ENCODE measurements around the gene FAM228B. TPM values are rescaled to one million over a fixed set of nuclear protein-coding genes. Genes with fewer than 3 reads are reported as not detected.
A peak's percentile ranks its signal among the peaks of the same experiment; 100 is the strongest.
"Not testable (repeated sequence)": the region's sequence is repeated elsewhere in the genome, so short reads cannot be mapped to it uniquely, and the experiment has no call there.

Gene FAM228B
- total RNA-seq, 2 donors from 2014 or later: 13.7 to 14.4 TPM

DNA sequence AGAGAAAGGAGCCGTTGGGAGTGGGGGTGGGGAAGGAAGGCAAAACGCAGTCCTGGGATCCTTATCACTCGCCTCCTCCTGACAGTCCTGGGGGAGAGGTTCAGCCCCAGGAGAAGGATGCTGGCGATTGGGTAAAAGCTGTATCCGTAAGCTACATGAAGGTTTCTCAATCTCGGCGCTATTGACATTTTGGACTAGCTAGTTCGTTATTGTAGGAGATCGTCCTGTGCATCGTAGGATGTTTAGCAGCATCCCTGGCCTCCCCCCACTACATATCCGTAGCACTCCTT is 38.1 kb upstream of the FAM228B start:
- Mint-ChIP-seq H3K27me3 (no peaks in the 10 kb centered on the region), H3K27ac (peak overlapping the region; percentile 6 to 53), H3K9me3 (no peaks in the 10 kb centered on the region), H3K4me1 (ENCODE audit: low read depth in 2 of 2) (peaks cover 9 to 24% of the 10 kb centered on the region in 2 donors), H3K36me3 (no peaks in the 10 kb centered on the region), H3K4me3 (peak overlapping the region; percentile 87)
- ATAC-seq (no peak), DNase-seq (ENCODE audit: low spot score) (no peak)

DNA sequence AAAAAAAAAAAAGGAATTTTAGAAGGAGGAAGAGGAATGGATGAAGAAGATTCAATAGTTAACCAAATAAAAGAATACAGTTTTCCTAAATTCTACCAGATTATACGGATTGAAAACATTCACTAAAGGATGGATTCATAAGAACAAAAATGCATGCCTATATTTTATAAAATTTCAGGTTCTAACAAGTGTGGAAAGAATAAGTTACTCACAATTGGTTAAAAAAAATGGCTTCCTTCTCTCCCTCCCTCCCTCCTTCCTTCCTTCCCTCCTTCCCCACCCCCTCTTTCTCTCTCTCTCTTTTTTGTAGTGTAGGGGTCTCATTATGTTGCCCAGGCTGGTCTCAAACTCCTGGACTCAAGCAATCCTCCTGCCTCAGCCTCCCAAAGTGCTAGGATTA is 37.0 kb upstream of the FAM228B start:
- Mint-ChIP-seq H3K36me3 (no peaks in the 10 kb centered on the region), H3K27ac (no peak overlapping the region), H3K4me3 (no peak overlapping the region), H3K27me3 (no peaks in the 10 kb centered on the region), H3K4me1 (ENCODE audit: low read depth in 2 of 2) (peaks cover 9 to 24% of the 10 kb centered on the region in 2 donors), H3K9me3 (no peaks in the 10 kb centered on the region)
- ATAC-seq (no peak), DNase-seq (ENCODE audit: low spot score) (no peak)

DNA sequence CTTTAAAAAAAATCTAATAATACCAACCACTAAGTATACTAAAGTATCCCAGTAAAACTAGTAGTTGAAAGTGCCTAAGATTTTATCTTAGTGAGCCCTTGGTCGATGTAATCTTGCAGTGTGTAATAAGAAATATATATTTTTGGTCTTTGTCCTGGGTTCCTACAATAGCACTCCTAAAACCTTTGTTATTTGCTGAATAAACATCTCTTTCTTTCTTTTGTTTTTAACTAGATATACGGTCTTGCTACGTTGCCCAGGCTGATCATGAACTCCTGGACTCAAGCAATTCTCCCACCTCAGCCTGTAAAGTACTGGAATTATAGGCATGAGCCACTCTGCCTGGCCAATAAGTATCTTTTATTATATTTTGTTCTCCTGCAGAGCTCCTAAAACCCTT is 36.2 kb upstream of the FAM228B start:
- Mint-ChIP-seq H3K9me3 (no peaks in the 10 kb centered on the region), H3K27ac (no peak overlapping the region), H3K36me3 (no peaks in the 10 kb centered on the region), H3K4me1 (ENCODE audit: low read depth in 2 of 2) (peaks cover 9 to 24% of the 10 kb centered on the region in 2 donors), H3K4me3 (no peak overlapping the region), H3K27me3 (no peaks in the 10 kb centered on the region)
- ATAC-seq (no peak), DNase-seq (ENCODE audit: low spot score) (no peak)

- DNase-seq (ENCODE audit: low spot score): no peak
- no peaks in the 10 kb centered on the region for H3K27me3 Mint-ChIP-seq
- H3K4me3 Mint-ChIP-seq: no peak overlapping the region
- H3K36me3 Mint-ChIP-seq: no peaks in the 10 kb centered on the region
- no peak for ATAC-seq
- no peak overlapping the region for H3K27ac Mint-ChIP-seq
- H3K9me3 Mint-ChIP-seq: peaks cover 3% of the 10 kb centered on the region
- peaks cover 5 to 14% of the 10 kb centered on the region in 2 donors for H3K4me1 Mint-ChIP-seq (ENCODE audit: low read depth in 2 of 2)
Measured at GRCh38 chr2:24088821-24089359, 34.4 kb upstream of the FAM228B start.

DNA sequence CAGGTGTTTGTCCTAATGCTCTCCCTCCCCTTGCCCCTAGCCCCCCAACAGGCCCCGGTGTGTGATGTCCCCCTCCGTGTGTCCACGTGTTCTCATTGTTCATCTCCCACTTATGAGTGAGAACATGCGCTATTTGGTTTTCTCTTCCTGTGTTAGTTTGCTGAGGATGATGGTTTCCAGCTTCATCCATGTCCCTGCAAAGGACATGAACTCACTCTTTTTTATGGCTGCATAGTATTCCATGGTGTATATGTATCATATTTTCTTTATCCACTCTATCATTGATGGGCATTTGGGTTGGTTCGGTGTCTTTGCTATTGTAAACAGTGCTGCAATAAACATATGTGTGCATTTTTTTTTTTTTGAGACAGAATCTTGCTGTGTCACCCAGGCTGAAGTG is 30.0 kb upstream of the FAM228B start:
- not testable (repeated sequence) for H3K4me1 Mint-ChIP-seq (ENCODE audit: low read depth in 2 of 2); H3K27ac Mint-ChIP-seq; H3K9me3 Mint-ChIP-seq; ATAC-seq; H3K4me3 Mint-ChIP-seq; DNase-seq (ENCODE audit: low spot score); H3K27me3 Mint-ChIP-seq
- H3K36me3 Mint-ChIP-seq: peaks cover 19% of the 10 kb centered on the region

DNA sequence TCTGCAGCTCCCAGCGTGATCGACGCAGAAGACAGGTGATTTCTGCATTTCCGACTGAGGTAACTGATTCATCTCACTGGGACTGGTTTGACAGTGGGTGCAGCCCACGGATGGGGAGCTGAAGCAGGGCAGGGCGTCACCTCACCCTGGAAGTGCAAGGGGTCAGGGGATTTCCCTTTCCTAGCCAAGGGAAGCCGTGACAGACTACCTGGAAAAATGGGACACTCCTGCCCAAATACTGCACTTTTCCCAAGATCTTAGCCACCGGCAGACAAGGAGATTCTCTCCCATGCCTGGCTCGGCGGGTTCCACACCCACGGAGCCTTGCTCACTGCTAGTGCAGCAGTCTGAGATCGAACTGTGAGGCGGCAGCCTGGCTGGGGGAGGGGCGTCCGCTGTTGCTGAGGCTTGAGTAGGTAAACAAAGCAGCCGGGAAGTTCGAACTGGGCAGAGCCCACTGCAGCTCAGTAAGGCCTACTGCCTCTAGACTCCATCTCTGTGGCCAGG is 28.0 kb upstream of the FAM228B start:
- H3K27me3 Mint-ChIP-seq; H3K4me3 Mint-ChIP-seq; H3K9me3 Mint-ChIP-seq; ATAC-seq; DNase-seq (ENCODE audit: low spot score); H3K4me1 Mint-ChIP-seq (ENCODE audit: low read depth in 2 of 2); H3K27ac Mint-ChIP-seq: not testable (repeated sequence)
- H3K36me3 Mint-ChIP-seq: peaks cover 31% of the 10 kb centered on the region

DNA sequence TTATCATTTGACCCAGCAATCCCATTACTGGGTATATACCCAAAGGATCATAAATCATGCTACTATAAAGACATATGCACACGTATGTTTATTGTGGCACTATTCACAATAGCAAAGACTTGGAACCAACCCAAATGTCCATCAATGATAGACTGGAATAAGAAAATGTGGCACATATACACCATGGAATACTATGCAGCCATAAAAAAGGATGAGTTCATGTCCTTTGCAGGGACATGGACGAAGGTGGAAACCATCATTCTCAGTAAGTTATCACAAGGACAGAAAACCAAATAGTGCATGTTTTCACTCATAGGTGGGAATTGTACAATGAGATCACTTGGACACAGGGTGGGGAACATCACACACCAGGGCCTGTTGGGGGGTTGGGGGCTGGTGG is 22.5 kb upstream of the FAM228B start:
- ATAC-seq; H3K27ac Mint-ChIP-seq; DNase-seq (ENCODE audit: low spot score); H3K4me3 Mint-ChIP-seq; H3K9me3 Mint-ChIP-seq; H3K27me3 Mint-ChIP-seq; H3K4me1 Mint-ChIP-seq (ENCODE audit: low read depth in 2 of 2): not testable (repeated sequence)
- H3K36me3 Mint-ChIP-seq: peaks cover 35% of the 10 kb centered on the region

- Mint-ChIP-seq H3K27ac (peak overlapping the region in 1 of 2 donors; percentile 57), H3K36me3 (peaks cover 35% of the 10 kb centered on the region), H3K4me3 (no peak overlapping the region), H3K9me3 (peaks cover 6% of the 10 kb centered on the region), H3K4me1 (ENCODE audit: low read depth in 2 of 2) (no peaks in the 10 kb centered on the region), H3K27me3 (no peaks in the 10 kb centered on the region)
- ATAC-seq: no peak
- no peak for DNase-seq (ENCODE audit: low spot score)
Measured at GRCh38 chr2:24101992-24102391, 21.3 kb upstream of the FAM228B start.

- Mint-ChIP-seq H3K9me3 (peaks cover 7% of the 10 kb centered on the region), H3K27me3 (no peaks in the 10 kb centered on the region), H3K36me3 (peaks cover 36% of the 10 kb centered on the region), H3K4me1 (ENCODE audit: low read depth in 2 of 2) (no peaks in the 10 kb centered on the region), H3K4me3 (no peak overlapping the region), H3K27ac (no peak overlapping the region)
- DNase-seq (ENCODE audit: low spot score) (no peak), ATAC-seq (no peak)
Measured at GRCh38 chr2:24102677-24103076, 20.6 kb upstream of the FAM228B start.

- no peaks in the 10 kb centered on the region for H3K27me3 Mint-ChIP-seq
- DNase-seq (ENCODE audit: low spot score) (no peak), ATAC-seq (peak in 1 of 2 donors; percentile 32)
- H3K4me1 Mint-ChIP-seq (ENCODE audit: low read depth in 2 of 2): no peaks in the 10 kb centered on the region
- no peak overlapping the region for H3K27ac Mint-ChIP-seq
- H3K36me3 Mint-ChIP-seq: peaks cover 31% of the 10 kb centered on the region
- no peak overlapping the region for H3K4me3 Mint-ChIP-seq
- peaks cover 7% of the 10 kb centered on the region for H3K9me3 Mint-ChIP-seq
Measured at GRCh38 chr2:24104110-24104650, 19.1 kb upstream of the FAM228B start.

DNA sequence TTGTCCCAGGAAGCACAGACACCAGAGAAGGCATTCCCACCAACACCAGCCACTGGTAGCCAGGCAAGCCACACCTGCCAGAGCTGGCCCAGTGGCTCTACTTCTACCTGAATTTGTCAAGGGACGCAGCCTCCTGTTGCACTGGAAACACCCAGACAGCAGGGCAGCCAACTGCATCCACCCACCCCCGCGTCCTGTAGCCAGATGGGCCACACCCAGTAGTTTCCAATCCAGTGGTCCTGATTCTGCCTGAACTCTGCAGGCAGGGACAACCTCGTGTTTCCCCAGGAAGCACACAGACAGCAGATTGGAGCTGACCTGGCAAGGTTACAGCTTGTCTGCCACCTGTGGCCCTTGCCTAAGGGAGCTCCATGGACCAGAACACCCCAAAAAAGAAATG is 18.4 kb upstream of the FAM228B start:
- Mint-ChIP-seq H3K4me3 (no peak overlapping the region), H3K4me1 (ENCODE audit: low read depth in 2 of 2) (no peaks in the 10 kb centered on the region), H3K36me3 (peaks cover 24% of the 10 kb centered on the region), H3K9me3 (peaks cover 7% of the 10 kb centered on the region), H3K27ac (no peak overlapping the region), H3K27me3 (no peaks in the 10 kb centered on the region)
- no peak for DNase-seq (ENCODE audit: low spot score)
- ATAC-seq: no peak

DNA sequence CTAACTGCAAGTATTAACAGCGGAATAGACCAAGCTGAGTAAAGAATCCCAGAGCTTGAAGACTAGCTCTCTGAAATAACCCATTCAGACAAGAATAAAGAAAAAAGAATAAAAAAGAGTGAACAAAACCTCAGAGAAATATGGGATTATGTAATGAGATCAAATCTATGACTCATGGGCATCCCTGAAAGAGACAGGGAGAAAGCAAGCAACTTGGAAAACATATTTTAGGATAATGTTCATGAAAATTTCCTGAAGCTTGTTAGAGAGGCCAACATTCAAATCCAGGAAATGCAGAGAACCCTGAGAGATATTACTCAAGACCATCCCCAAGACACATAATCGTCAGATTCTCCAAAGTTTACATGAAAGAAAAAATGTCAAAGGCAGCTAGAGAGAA is 17.5 kb upstream of the FAM228B start:
- Mint-ChIP-seq H3K4me3 (no peak overlapping the region), H3K36me3 (peaks cover 24% of the 10 kb centered on the region), H3K27me3 (no peaks in the 10 kb centered on the region), H3K27ac (no peak overlapping the region), H3K9me3 (peaks cover 7% of the 10 kb centered on the region), H3K4me1 (ENCODE audit: low read depth in 2 of 2) (no peaks in the 10 kb centered on the region)
- DNase-seq (ENCODE audit: low spot score) (no peak), ATAC-seq (no peak)

DNA sequence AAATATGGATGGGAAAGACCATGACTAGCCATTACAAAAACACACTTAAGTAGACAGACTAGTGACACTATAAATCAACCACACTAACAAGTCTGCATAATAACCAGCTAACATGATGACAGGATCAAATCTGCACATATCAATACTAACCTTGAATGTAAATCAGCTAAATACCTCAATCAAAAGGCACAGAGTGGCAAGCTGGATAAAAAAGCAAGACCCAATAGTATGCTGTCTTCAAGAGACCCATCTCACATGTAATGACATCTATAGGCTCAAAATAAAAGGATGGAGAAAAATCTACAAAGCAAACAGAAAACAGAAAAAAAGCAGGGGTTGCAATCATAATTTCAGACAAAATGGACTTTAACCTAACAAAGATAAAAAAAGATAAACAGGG is 16.5 kb upstream of the FAM228B start:
- Mint-ChIP-seq H3K9me3 (peaks cover 7% of the 10 kb centered on the region), H3K4me3 (no peak overlapping the region), H3K27me3 (no peaks in the 10 kb centered on the region), H3K27ac (no peak overlapping the region), H3K4me1 (ENCODE audit: low read depth in 2 of 2) (no peaks in the 10 kb centered on the region), H3K36me3 (peaks cover 24% of the 10 kb centered on the region)
- no peak for ATAC-seq
- no peak for DNase-seq (ENCODE audit: low spot score)

DNA sequence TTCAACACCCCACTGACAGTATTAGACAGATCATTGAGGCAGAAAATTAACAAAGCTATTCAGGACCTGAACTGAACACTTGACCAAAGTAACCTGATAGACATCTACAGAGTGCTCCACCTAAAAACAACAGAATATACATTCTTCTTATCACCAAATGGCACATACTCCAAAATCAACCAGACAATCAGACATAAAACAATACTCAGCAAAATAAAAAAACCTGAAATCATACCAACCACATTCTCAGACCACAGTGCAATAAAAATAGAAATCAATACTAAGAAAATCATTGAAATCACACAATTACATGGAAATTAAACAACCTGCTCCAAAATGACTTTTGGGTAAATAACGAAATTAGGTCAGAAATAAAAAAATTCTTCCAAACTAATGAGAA is 15.9 kb upstream of the FAM228B start:
- H3K9me3 Mint-ChIP-seq: peaks cover 7% of the 10 kb centered on the region

GRCh38 chr2:24109431-24109830 is 13.8 kb upstream of the FAM228B start:
- not testable (repeated sequence) for ATAC-seq; H3K27ac Mint-ChIP-seq; DNase-seq (ENCODE audit: low spot score); H3K27me3 Mint-ChIP-seq; H3K4me3 Mint-ChIP-seq; H3K4me1 Mint-ChIP-seq (ENCODE audit: low read depth in 2 of 2); H3K9me3 Mint-ChIP-seq
- H3K36me3 Mint-ChIP-seq: peaks cover 24% of the 10 kb centered on the region

More for the DNA sequence above, 15.9 kb upstream of the FAM228B start:
- Mint-ChIP-seq H3K4me3 (no peak overlapping the region), H3K36me3 (peaks cover 24% of the 10 kb centered on the region), H3K27me3 (no peaks in the 10 kb centered on the region), H3K4me1 (ENCODE audit: low read depth in 2 of 2) (no peaks in the 10 kb centered on the region), H3K27ac (no peak overlapping the region)
- DNase-seq (ENCODE audit: low spot score) (no peak), ATAC-seq (no peak)
